Body of pancreas (tissue), 4 donors: Measurements from ENCODE around the gene SMC1A. TPM values are rescaled to one million over a fixed set of nuclear protein-coding genes. Genes with fewer than 3 reads are reported as not detected.

Source experiments
- ATAC-seq: fragments of 150-250 bp; one replicate; pipeline ENCODE4 v1.9.1; 2016
- DNase-seq, 4 donors: peaks; one replicate each; pipeline ENCODE4 v3.0.0-alpha.2; 2019
- H3K27ac ChIP-seq, 4 donors: fragments of 200-600 bp; sonication (generic); 1 replicate in 3 of 4; 2 replicates in 1 of 4; pipeline versions ENCODE4 v1.5.1 to v1.6.1; 2016 to 2019; ENCODE audit warnings: mild to moderate bottlenecking in 1 of 4, mixed read lengths in 1 of 4, moderate library complexity in 1 of 4
- H3K27me3 ChIP-seq, 2 donors: fragments of 200-600 bp; sonication (generic); one replicate each; pipeline ENCODE4 v1.6.0; 2016; ENCODE audit warnings: mild to moderate bottlenecking in 1 of 2
- H3K36me3 ChIP-seq, 2 donors: fragments of 200-600 bp; sonication (generic); replicated peaks in 1 of 2; 2 replicates each; pipeline ENCODE4 v1.5.1; 2016; ENCODE audit warnings: low read depth in 2 of 2; ENCODE audit not compliant: insufficient read depth in 1 of 2
- H3K4me1 ChIP-seq: fragments of 200-600 bp; sonication (generic); one replicate; pipeline ENCODE4 v1.6.0; 2016
- H3K4me3 ChIP-seq, 2 donors: fragments of 200-600 bp; sonication (generic); 1 replicate in 1 of 2; 2 replicates in 1 of 2; pipeline ENCODE4 v1.5.1; 2016 to 2019
- H3K9me3 ChIP-seq, 3 donors: fragments of 200-600 bp; sonication (generic); 1 replicate in 2 of 3; 2 replicates in 1 of 3; pipeline ENCODE4 v1.5.1; 2016
- CTCF ChIP-seq, 7 experiments: fragments of 450-650 bp in 4 of 7; fragments of 200-600 bp in 3 of 7; sonication (generic) in 3 of 7; IDR thresholded peaks; one replicate each; pipeline ENCODE4 v1.5.1; 2016 to 2019; ENCODE audit warnings: antibody characterized with exemption in 7 of 7
- POLR2A ChIP-seq, 3 donors: fragments of 450-650 bp; IDR thresholded peaks; one replicate each; pipeline ENCODE4 v1.6.1; 2016; ENCODE audit warnings: antibody characterized with exemption in 3 of 3, mild to moderate bottlenecking in 2 of 3
- WGBS, 2 donors: methylation state at CpG; one replicate each; pipeline ENCODE4 v1.1.5; 2017; 5-methylcytosine and 5-hydroxymethylcytosine counted together
- intact Hi-C: fragments of 100-400 bp; cut with DNase I; formaldehyde crosslinking; loops from one replicate; pipeline ENCODE4 v1.15.1; 2023
- microRNA-seq, 2 donors: library from miRNA; unstranded; fragments of <30 nt; microRNA quantifications; one replicate each; pipeline ENCODE4, GENCODE V29; 2016; ENCODE audit warnings: borderline number of aligned reads in 2 of 2, borderline replicate concordance in 2 of 2
- small RNA-seq: library from RNA; depleted of rRNA; stranded (forward); fragments of <200 nt; gene quantifications from one replicate; pipeline ENCODE3, GENCODE V24; 2016
- total RNA-seq, 2 donors: library from RNA; depleted of rRNA; stranded (reverse); fragments of >200 nt; gene quantifications; one replicate each; pipeline ENCODE4 v1.1.0, GENCODE V29; 2016

SMC1A gene
- total RNA-seq, 2 donors from 2014 or later = 24.6 to 38.6 TPM

- no peak for ATAC-seq
- no peaks in the 10 kb centered on the region for H3K9me3 ChIP-seq
- no peak overlapping the region for H3K27ac ChIP-seq
- intact Hi-C loops = no loop called here
- no peaks in the 10 kb centered on the region for H3K36me3 ChIP-seq
- DNase-seq = no peak
- H3K4me1 ChIP-seq = no peaks in the 10 kb centered on the region
- 59 to 67% methylated on average over 1 to 3 of the region's 3 CpGs for WGBS, 2 donors
- no peak overlapping the region for H3K4me3 ChIP-seq
- H3K27me3 ChIP-seq = no peaks in the 10 kb centered on the region
- TF ChIP-seq CTCF (IDR thresholded peaks at IDR 0.05) = no peak
- TF ChIP-seq POLR2A (IDR thresholded peaks at IDR 0.05) = no peak
Observed at GRCh38 chrX:53333853-53334252, 88.6 kb downstream of the SMC1A start.

GRCh38 chrX:53332204-53332603 lies 90.2 kb downstream of the SMC1A start:
- Histone ChIP-seq H3K27me3 (no peaks in the 10 kb centered on the region), H3K27ac (no peak overlapping the region), H3K4me3 (no peak overlapping the region), H3K36me3 (no peaks in the 10 kb centered on the region), H3K9me3 (no peaks in the 10 kb centered on the region), H3K4me1 (no peaks in the 10 kb centered on the region)
- DNase-seq = no peak
- intact Hi-C loops = no loop called here
- WGBS, 2 donors = 50 to 58% methylated on average over 1 to 3 of the region's 5 CpGs
- ATAC-seq = no peak
- no peak for TF ChIP-seq POLR2A (IDR thresholded peaks at IDR 0.05)
- no peak for TF ChIP-seq CTCF (IDR thresholded peaks at IDR 0.05)

- Histone ChIP-seq H3K27me3 (no peaks in the 10 kb centered on the region), H3K9me3 (no peaks in the 10 kb centered on the region), H3K4me1 (no peaks in the 10 kb centered on the region), H3K27ac (no peak overlapping the region), H3K4me3 (no peak overlapping the region), H3K36me3 (no peaks in the 10 kb centered on the region)
- no peak for DNase-seq
- ATAC-seq = no peak
- TF ChIP-seq POLR2A (IDR thresholded peaks at IDR 0.05) = no peak
- 70 to 76% methylated on average over 2 to 8 of the region's 10 CpGs for WGBS, 2 donors
- intact Hi-C loops = no loop called here
Observed at GRCh38 chrX:53330331-53330730, 92.1 kb downstream of the SMC1A start.

DNA sequence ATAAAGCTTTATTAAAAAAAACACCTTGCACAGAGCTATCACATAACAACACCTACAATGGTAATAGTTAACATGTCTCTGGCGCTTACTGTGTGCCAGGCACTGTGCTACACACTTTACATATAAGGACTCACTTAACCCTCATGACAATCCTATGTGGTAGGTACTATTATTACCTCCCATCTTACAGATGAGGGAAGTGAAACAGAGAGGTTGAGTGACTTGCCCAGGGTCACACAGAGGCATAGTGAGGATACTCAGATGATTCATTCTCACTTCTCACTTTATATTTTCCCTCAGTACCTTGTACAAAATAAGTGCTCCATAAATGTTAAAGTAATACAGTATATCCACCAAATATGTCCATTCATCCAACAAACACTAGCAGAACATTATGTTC lies 97.7 kb downstream of the SMC1A start:
- Histone ChIP-seq H3K4me1 (peaks cover 1% of the 10 kb centered on the region), H3K4me3 (no peak overlapping the region), H3K27ac (no peak overlapping the region), H3K9me3 (no peaks in the 10 kb centered on the region), H3K36me3 (no peaks in the 10 kb centered on the region), H3K27me3 (no peaks in the 10 kb centered on the region)
- WGBS, 2 donors = 92 to 100% methylated on average over 1 of the region's 1 CpG
- TF ChIP-seq POLR2A (IDR thresholded peaks at IDR 0.05) (no peak), CTCF (IDR thresholded peaks at IDR 0.05) (no peak)
- no peak for DNase-seq
- intact Hi-C loops = no loop called here
- no peak for ATAC-seq

Small RNA genes lying within 50 kb of the gene (microRNA-seq; reads per million reads assigned to microRNA genes)
- gene MIR6857 = 0 reads per million in 2 donors

Small RNA genes lying within 50 kb of the gene (small RNA-seq; reads per million reads assigned to genes)
- gene AC245102.2 = not detected
- gene MIR6857 = 0.99 reads per million, percentile 38 among the genes with 10 or more reads in this experiment
- not detected for gene RF00019
- not detected for gene VTRNA3-1P

Other genes with a start within 250 kb of the SMC1A start
- gene KDM5C, start 197.4 kb downstream of the SMC1A start, total RNA-seq = 100 to 1,000 TPM in 1 of 2 donors, 10 to 100 TPM in 1; 65.1 to 171 TPM
- gene IQSEC2, start 141.1 kb downstream of the SMC1A start, total RNA-seq = 10 to 100 TPM; 12.7 to 30.3 TPM
- under 1 TPM; 0.52 to 0.99 TPM for gene RIBC1, start 219 bp upstream of the SMC1A start, total RNA-seq
- 10 to 100 TPM; 40.5 to 50.1 TPM for gene HSD17B10, start 11.7 kb upstream of the SMC1A start, total RNA-seq